ENCODE measurements around the gene UNC13C.

The UNC13C gene

GRCh38 chr15:54083501-54083900 lies 105.3 kb downstream of the UNC13C start:
- Histone ChIP-seq H2AK5ac (ENCODE audit: low read length) (no peak overlapping the region), H3K27ac (ENCODE audit: low read depth, low read length) (no peak overlapping the region), H2BK5ac (ENCODE audit: low read length) (no peak overlapping the region), H3K4ac (ENCODE audit: low read depth, low read length) (no peak overlapping the region), H2BK15ac (replicated peaks; ENCODE audit: low read depth) (no peak overlapping the region), H3K23ac (ENCODE audit: low read length) (no peak overlapping the region), H3K79me1 (ENCODE audit: low read length) (no peaks in the 10 kb centered on the region), H2BK120ac (ENCODE audit: low read depth, low read length) (no peak overlapping the region), H3K27me3 (ENCODE audit: insufficient read depth, low read length, poor library complexity) (no peaks in the 10 kb centered on the region), H3K36me3 (ENCODE audit: control insufficient read depth, insufficient read depth, low read length) (no peaks in the 10 kb centered on the region), H3K9ac (ENCODE audit: low read length) (no peak overlapping the region), H3K4me1 (ENCODE audit: control insufficient read depth, low read depth, low read length) (no peaks in the 10 kb centered on the region), H3K18ac (ENCODE audit: low read length) (no peak overlapping the region), H3K79me2 (ENCODE audit: control insufficient read depth, insufficient read depth, low read length) (no peaks in the 10 kb centered on the region), H4K8ac (ENCODE audit: low read depth, low read length) (no peak overlapping the region), H3K56ac (ENCODE audit: low read length) (no peak overlapping the region), H3K4me3 (ENCODE audit: low read length) (no peak overlapping the region), H3K4me2 (ENCODE audit: low read length) (no peak overlapping the region), H4K5ac (ENCODE audit: low read length) (no peak overlapping the region)
- WGBS (ENCODE audit: extremely low coverage, insufficient coverage, low lambda C conversion rate): no CpG with 5 or more reads among the region's 4 CpGs
- DNase-seq: no peak

- no peak overlapping the region for H3K23ac ChIP-seq (ENCODE audit: low read length)
Measured at GRCh38 chr15:54083991-54084390, 105.8 kb downstream of the UNC13C start.

GRCh38 chr15:54088837-54089236 lies 110.6 kb downstream of the UNC13C start:
- WGBS (ENCODE audit: extremely low coverage, insufficient coverage, low lambda C conversion rate): no CpG with 5 or more reads among the region's 2 CpGs
- no peak overlapping the region for H3K23ac ChIP-seq (ENCODE audit: low read length)
- H3K36me3 ChIP-seq (ENCODE audit: control insufficient read depth, insufficient read depth, low read length): no peaks in the 10 kb centered on the region
- no peaks in the 10 kb centered on the region for H3K27me3 ChIP-seq (ENCODE audit: insufficient read depth, low read length, poor library complexity)
- no peak overlapping the region for H3K9ac ChIP-seq (ENCODE audit: low read length)
- H4K5ac ChIP-seq (ENCODE audit: low read length): no peak overlapping the region
- H3K4me2 ChIP-seq (ENCODE audit: low read length): no peak overlapping the region
- no peak overlapping the region for H2BK120ac ChIP-seq (ENCODE audit: low read depth, low read length)
- DNase-seq: no peak
- no peak overlapping the region for H3K27ac ChIP-seq (ENCODE audit: low read depth, low read length)
- H3K18ac ChIP-seq (ENCODE audit: low read length): no peak overlapping the region
- H2BK15ac ChIP-seq (replicated peaks; ENCODE audit: low read depth): no peak overlapping the region
- H3K4me3 ChIP-seq (ENCODE audit: low read length): no peak overlapping the region
- no peaks in the 10 kb centered on the region for H3K4me1 ChIP-seq (ENCODE audit: control insufficient read depth, low read depth, low read length)
- no peaks in the 10 kb centered on the region for H3K79me2 ChIP-seq (ENCODE audit: control insufficient read depth, insufficient read depth, low read length)
- no peak overlapping the region for H3K56ac ChIP-seq (ENCODE audit: low read length)
- no peak overlapping the region for H2AK5ac ChIP-seq (ENCODE audit: low read length)
- no peak overlapping the region for H2BK5ac ChIP-seq (ENCODE audit: low read length)
- H3K79me1 ChIP-seq (ENCODE audit: low read length): no peaks in the 10 kb centered on the region
- H4K8ac ChIP-seq (ENCODE audit: low read depth, low read length): no peak overlapping the region
- no peak overlapping the region for H3K4ac ChIP-seq (ENCODE audit: low read depth, low read length)

More at GRCh38 chr15:54083991-54084390, 105.8 kb downstream of the UNC13C start:
- Histone ChIP-seq H3K9ac (ENCODE audit: low read length) (no peak overlapping the region), H3K18ac (ENCODE audit: low read length) (no peak overlapping the region), H3K79me2 (ENCODE audit: control insufficient read depth, insufficient read depth, low read length) (no peaks in the 10 kb centered on the region), H3K79me1 (ENCODE audit: low read length) (no peaks in the 10 kb centered on the region), H3K4me1 (ENCODE audit: control insufficient read depth, low read depth, low read length) (no peaks in the 10 kb centered on the region), H3K4ac (ENCODE audit: low read depth, low read length) (no peak overlapping the region), H3K56ac (ENCODE audit: low read length) (no peak overlapping the region), H3K4me2 (ENCODE audit: low read length) (no peak overlapping the region), H3K27me3 (ENCODE audit: insufficient read depth, low read length, poor library complexity) (no peaks in the 10 kb centered on the region), H3K27ac (ENCODE audit: low read depth, low read length) (no peak overlapping the region), H2BK120ac (ENCODE audit: low read depth, low read length) (no peak overlapping the region), H2BK15ac (replicated peaks; ENCODE audit: low read depth) (no peak overlapping the region), H4K5ac (ENCODE audit: low read length) (no peak overlapping the region), H2BK5ac (ENCODE audit: low read length) (no peak overlapping the region), H2AK5ac (ENCODE audit: low read length) (no peak overlapping the region), H4K8ac (ENCODE audit: low read depth, low read length) (no peak overlapping the region), H3K4me3 (ENCODE audit: low read length) (no peak overlapping the region), H3K36me3 (ENCODE audit: control insufficient read depth, insufficient read depth, low read length) (no peaks in the 10 kb centered on the region)
- DNase-seq: no peak
- no CpG with 5 or more reads among the region's 7 CpGs for WGBS (ENCODE audit: extremely low coverage, insufficient coverage, low lambda C conversion rate)

GRCh38 chr15:54089776-54090175 lies 111.5 kb downstream of the UNC13C start:
- Histone ChIP-seq H3K36me3 (ENCODE audit: control insufficient read depth, insufficient read depth, low read length) (no peaks in the 10 kb centered on the region), H2BK15ac (replicated peaks; ENCODE audit: low read depth) (no peak overlapping the region), H3K27me3 (ENCODE audit: insufficient read depth, low read length, poor library complexity) (no peaks in the 10 kb centered on the region), H3K4me1 (ENCODE audit: control insufficient read depth, low read depth, low read length) (no peaks in the 10 kb centered on the region), H3K4ac (ENCODE audit: low read depth, low read length) (no peak overlapping the region), H2BK5ac (ENCODE audit: low read length) (no peak overlapping the region), H4K8ac (ENCODE audit: low read depth, low read length) (no peak overlapping the region), H3K4me2 (ENCODE audit: low read length) (no peak overlapping the region), H3K18ac (ENCODE audit: low read length) (no peak overlapping the region), H3K79me1 (ENCODE audit: low read length) (no peaks in the 10 kb centered on the region), H3K27ac (ENCODE audit: low read depth, low read length) (no peak overlapping the region), H3K79me2 (ENCODE audit: control insufficient read depth, insufficient read depth, low read length) (no peaks in the 10 kb centered on the region), H4K5ac (ENCODE audit: low read length) (no peak overlapping the region), H3K56ac (ENCODE audit: low read length) (no peak overlapping the region), H3K4me3 (ENCODE audit: low read length) (no peak overlapping the region), H3K23ac (ENCODE audit: low read length) (no peak overlapping the region), H3K9ac (ENCODE audit: low read length) (no peak overlapping the region), H2AK5ac (ENCODE audit: low read length) (no peak overlapping the region), H2BK120ac (ENCODE audit: low read depth, low read length) (no peak overlapping the region)
- WGBS (ENCODE audit: extremely low coverage, insufficient coverage, low lambda C conversion rate): no CpG with 5 or more reads among the region's 3 CpGs
- no peak for DNase-seq

GRCh38 chr15:54091651-54092050 lies 113.4 kb downstream of the UNC13C start:
- no peak overlapping the region for H2BK15ac ChIP-seq (replicated peaks; ENCODE audit: low read depth)
- H3K9ac ChIP-seq (ENCODE audit: low read length): no peak overlapping the region
- H3K4me3 ChIP-seq (ENCODE audit: low read length): no peak overlapping the region
- H3K4me1 ChIP-seq (ENCODE audit: control insufficient read depth, low read depth, low read length): no peaks in the 10 kb centered on the region
- no peak overlapping the region for H4K5ac ChIP-seq (ENCODE audit: low read length)
- no peak overlapping the region for H2AK5ac ChIP-seq (ENCODE audit: low read length)
- no peak overlapping the region for H3K4me2 ChIP-seq (ENCODE audit: low read length)
- H2BK5ac ChIP-seq (ENCODE audit: low read length): no peak overlapping the region
- H3K56ac ChIP-seq (ENCODE audit: low read length): no peak overlapping the region
- H4K8ac ChIP-seq (ENCODE audit: low read depth, low read length): no peak overlapping the region
- H3K23ac ChIP-seq (ENCODE audit: low read length): no peak overlapping the region
- H3K4ac ChIP-seq (ENCODE audit: low read depth, low read length): no peak overlapping the region
- no peak overlapping the region for H2BK120ac ChIP-seq (ENCODE audit: low read depth, low read length)
- no peaks in the 10 kb centered on the region for H3K79me1 ChIP-seq (ENCODE audit: low read length)
- no CpG with 5 or more reads among the region's 2 CpGs for WGBS (ENCODE audit: extremely low coverage, insufficient coverage, low lambda C conversion rate)
- DNase-seq: no peak
- no peak overlapping the region for H3K27ac ChIP-seq (ENCODE audit: low read depth, low read length)
- no peak overlapping the region for H3K18ac ChIP-seq (ENCODE audit: low read length)
- H3K79me2 ChIP-seq (ENCODE audit: control insufficient read depth, insufficient read depth, low read length): no peaks in the 10 kb centered on the region
- H3K36me3 ChIP-seq (ENCODE audit: control insufficient read depth, insufficient read depth, low read length): no peaks in the 10 kb centered on the region
- no peaks in the 10 kb centered on the region for H3K27me3 ChIP-seq (ENCODE audit: insufficient read depth, low read length, poor library complexity)

GRCh38 chr15:54094661-54095060 lies 116.4 kb downstream of the UNC13C start:
- 100% methylated on average over 1 of the region's 1 CpG for WGBS (ENCODE audit: extremely low coverage, insufficient coverage, low lambda C conversion rate)
- Histone ChIP-seq H2BK5ac (ENCODE audit: low read length) (no peak overlapping the region), H4K5ac (ENCODE audit: low read length) (no peak overlapping the region), H2BK15ac (replicated peaks; ENCODE audit: low read depth) (no peak overlapping the region), H3K27me3 (ENCODE audit: insufficient read depth, low read length, poor library complexity) (no peaks in the 10 kb centered on the region), H3K27ac (ENCODE audit: low read depth, low read length) (no peak overlapping the region), H3K9ac (ENCODE audit: low read length) (no peak overlapping the region), H3K4me2 (ENCODE audit: low read length) (no peak overlapping the region), H3K79me1 (ENCODE audit: low read length) (no peaks in the 10 kb centered on the region), H4K8ac (ENCODE audit: low read depth, low read length) (no peak overlapping the region), H3K4me1 (ENCODE audit: control insufficient read depth, low read depth, low read length) (no peaks in the 10 kb centered on the region), H3K18ac (ENCODE audit: low read length) (no peak overlapping the region), H3K4me3 (ENCODE audit: low read length) (no peak overlapping the region), H3K23ac (ENCODE audit: low read length) (no peak overlapping the region), H3K4ac (ENCODE audit: low read depth, low read length) (no peak overlapping the region), H3K79me2 (ENCODE audit: control insufficient read depth, insufficient read depth, low read length) (no peaks in the 10 kb centered on the region), H3K56ac (ENCODE audit: low read length) (no peak overlapping the region), H3K36me3 (ENCODE audit: control insufficient read depth, insufficient read depth, low read length) (no peaks in the 10 kb centered on the region), H2BK120ac (ENCODE audit: low read depth, low read length) (no peak overlapping the region), H2AK5ac (ENCODE audit: low read length) (no peak overlapping the region)
- no peak for DNase-seq
